HG02623 (cell line): Measurements from ENCODE around the gene CCDC102A.

Source experiments
- ATAC-seq: cut with Tn5 transposase; IDR thresholded peaks from one replicate; pipeline ENCODE4 v1.9.1; 2021; ENCODE audit warnings: moderate library complexity; ENCODE audit not compliant: unreplicated experiment

The CCDC102A gene

DNA sequence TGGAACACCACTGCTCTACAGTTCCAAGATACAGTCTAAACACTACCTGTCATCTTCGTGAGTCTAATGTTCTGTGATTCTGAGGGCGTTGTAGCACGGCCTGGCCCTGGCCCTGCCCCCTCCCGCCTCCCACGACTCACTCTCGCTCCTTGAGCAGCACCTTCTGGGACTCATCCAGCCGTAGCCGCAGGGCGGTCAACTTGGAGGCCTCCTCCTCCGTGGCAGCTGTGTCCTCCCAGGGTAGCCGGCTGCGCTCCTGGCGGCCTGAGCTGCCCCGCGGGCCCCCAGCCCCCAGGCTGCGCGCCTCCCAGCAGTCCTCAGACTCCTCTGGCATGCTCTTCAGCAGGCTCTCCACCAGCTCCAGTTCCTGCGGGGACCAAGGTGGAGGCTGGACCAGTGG lies 10.6 kb downstream of the CCDC102A start:
- ATAC-seq: no peak

- no peak for ATAC-seq
These were observed 13.4 kb downstream of the CCDC102A start for GRCh38 chr16:57522960-57523359.

DNA sequence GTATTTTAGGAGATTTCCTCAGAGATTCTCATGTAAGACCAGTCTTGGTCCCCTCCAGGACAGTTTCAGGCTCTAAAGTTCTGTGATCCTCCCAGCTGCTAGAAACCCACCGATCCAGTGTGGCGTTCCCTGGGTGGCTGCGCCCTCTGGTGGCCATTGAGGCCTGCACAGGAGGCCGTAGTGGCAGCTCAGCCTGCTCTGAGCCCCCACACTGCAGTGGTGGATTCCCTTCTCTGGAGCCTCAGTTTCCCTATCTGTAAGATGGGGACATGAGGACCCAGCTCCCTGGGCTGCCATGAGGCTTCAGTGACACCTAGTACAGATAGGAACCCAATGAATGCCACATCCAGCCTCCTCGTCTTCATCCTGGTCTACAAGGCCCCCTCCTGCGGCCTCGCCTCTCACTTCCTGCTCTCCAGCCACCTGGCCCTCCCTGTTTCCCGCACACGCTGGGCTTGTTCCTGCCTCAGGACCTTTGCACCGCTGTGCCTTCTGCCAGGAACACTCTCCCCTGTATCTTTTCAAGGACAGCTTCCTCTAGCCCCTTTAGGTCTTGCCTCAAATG lies 16.5 kb downstream of the CCDC102A start:
- ATAC-seq: peak; percentile 58

DNA sequence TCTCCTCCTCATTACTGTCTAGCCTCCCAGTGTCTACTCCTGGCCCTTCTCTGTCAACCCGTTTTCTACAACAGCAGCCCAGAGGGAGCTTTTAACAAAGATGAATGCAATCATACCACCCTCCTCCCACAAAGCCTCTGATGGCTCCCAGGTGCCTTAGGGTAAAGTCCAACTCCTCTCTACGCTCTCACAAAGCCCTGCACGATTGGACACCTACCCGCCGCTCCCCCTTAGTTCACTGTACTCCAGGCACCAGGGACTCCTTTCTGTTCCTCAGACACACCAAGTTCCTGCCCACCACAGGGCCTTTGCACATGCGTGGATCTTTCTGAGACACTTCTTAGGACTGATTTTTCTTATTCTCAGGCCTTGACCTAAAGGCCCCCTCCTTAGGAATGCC lies 17.4 kb downstream of the CCDC102A start:
- no peak for ATAC-seq

GRCh38 chr16:57518520-57518919 lies 17.9 kb downstream of the CCDC102A start:
- ATAC-seq: no peak

DNA sequence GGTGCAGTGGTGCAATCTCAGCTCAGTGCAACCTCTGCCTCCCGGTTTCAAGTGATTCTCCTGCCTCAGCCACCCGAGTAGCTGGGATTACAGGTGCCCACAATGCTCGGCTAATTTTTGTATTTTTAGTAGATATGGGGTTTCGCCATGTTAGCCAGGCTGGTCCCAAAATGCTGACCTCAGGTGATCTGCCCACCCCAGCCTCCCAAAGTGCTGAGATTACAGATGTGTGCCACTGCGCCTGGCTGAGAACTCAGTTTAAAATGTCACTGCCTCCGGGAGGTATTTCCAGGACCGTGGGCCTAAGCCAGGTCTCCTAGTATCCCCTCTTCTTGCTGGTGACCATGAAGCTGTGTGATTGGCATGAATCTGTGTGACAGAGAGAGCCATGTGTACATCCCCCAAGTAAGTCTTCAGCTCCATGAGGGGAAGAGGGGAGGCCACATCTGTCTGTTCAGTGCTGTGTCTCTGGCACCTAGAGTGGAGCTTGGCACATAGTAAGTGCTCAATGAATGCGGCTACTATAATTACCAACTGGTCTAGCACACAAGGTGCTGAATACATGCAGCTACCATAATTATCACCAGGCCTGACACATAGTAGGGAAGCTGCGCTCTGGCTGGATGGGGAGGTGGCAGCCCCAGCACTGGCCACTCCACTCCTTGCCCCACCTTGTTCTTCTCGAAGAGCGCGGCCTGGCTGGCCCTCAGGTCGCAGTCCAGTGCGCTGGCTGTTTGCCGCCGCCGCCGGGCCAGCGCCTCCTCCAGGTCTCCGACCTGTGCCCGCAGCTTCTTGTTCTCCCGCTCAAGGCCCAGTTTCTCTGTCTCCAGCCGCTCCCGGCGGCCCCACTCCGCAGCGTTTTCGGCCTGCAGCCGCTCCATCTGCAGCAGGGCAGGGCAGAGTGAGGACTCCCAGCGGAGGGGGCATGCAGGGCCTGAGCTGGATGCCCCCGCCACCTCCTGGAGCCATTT lies 18.7 kb downstream of the CCDC102A start:
- ATAC-seq: no peak

DNA sequence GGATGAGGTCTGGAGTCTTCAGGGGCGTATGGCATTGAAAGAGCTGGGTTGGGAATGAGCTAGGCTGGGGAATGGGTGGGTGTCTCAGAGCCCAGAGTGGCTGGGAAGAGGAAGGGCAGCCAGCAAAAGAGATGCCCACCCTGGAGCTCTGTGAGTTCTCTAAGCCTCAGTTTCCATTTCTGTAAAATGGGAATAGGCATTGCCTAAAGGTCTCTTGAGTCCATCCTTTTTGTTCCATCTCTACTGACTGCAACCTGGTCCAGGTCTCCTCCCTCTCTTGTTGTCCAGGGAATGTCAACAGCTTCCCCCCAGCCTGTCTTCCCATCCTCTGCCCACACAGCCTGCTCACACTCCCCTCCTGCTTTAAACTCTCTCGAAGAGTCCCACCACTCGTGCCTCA lies 19.6 kb downstream of the CCDC102A start:
- no peak for ATAC-seq

DNA sequence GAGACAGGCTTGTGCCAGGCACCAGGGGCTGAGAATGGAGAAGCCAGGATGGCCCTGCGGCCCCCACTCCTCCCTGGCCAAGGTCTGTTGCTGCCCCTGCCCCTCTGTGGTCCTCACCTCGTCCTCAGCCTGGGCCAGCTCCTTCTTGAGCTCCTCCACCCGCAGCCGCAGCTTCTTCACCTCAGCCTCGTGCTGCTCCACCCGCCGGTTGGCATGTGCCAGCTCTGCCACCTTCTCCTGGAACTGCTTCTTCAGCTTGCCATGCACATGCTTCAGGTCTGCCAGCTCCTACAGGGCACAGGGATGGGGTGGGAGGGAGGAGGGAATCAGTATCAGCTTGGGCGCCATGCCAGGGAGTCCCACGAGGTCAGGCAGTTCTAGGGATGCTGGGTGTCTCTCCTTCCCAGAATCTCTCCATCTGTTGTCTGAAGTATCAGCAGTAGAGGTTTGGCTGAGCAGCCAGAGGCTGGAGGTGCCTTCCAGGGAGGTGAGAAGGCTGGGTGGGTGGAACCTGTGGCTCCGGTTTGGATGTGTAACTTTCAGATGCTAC lies 20.1 kb downstream of the CCDC102A start:
- ATAC-seq: no peak

- no peak for ATAC-seq
These were observed 21.4 kb downstream of the CCDC102A start for GRCh38 chr16:57514791-57515600.

DNA sequence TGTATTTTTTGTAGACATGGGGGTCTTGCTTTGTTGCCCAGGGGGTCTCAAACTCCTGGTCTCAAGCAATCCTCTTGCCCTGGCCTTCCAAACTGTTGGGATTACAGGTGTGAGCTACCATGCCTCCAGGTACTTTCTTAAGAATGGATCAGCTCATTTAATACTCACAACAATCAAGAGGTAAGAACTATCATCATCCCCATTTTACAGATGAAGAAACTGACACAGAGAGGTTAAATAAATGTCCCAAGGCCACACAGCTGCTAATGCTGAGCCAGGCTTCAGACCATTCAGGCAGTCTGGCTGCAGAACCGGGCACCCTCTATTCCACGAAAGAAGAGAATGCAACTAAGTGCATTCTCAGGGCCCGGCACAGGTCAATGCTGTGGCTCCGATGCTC lies 22.0 kb downstream of the CCDC102A start:
- no peak for ATAC-seq

DNA sequence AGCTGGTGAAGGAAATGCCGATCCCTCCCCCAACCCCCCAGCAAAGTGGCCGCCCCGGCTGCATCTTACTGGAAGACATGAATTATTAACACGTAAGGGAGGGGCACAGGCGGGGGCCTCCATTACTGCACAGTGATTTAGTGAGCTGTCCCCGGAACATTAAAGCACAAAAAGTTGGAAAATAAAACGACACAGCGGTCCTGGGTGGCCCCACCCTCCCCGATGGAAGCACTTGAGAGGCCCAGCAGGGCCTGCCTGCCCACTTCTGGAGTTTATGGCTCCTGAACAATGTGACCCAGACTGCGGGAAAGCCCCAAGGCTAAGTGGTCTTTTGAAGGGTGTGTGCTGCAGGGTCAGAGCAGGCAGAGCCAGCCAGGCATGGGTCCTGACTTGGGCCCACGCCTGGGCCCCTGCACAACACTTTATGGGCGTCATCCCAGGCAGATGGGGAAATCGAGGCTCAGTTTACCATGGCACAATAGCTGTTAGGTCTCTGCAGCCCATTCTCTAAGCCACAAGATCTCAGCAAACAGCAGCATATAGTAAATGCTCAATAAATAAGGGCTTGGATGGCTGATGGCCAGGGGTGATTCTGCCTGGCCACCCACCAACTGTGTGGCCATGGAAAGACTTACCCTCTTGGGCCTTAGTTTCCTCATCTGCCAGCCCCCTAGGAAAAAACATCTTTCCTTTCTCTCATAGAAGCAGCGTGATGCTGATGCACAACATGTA lies 22.8 kb downstream of the CCDC102A start:
- ATAC-seq: no peak

DNA sequence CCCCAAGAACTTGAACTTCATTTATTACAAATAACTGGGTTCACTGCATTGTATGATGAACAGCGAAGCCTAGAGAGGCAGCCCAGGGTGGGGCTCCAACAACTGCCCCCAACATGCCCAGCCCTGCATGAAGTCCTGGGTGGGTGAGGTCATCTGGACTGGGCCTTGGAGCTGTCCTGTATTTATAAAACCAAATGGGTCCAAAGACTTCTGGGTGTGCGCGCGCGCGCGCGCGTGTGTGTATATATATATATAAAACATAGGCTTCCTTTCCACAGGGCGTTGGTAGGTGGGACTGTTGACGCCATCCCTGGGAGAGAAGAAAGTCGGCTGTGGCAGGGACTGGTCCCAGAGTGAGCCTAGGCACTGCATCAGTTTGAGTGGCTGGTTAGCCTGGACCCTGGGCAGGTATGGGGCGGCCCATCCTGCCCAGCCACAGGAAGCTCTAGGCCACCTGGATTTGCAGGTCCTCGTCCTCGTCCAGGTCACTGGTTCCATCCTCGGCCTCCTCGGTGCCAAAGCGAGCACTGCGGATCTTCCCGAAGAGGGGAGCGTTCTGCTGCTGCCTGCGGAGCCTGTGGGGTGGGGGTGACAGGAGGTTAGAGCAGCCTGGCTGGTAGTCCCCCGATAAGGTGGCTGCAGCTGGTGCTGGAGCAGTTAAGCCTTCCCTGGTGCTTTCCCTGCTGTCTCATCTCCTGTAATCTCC lies 23.9 kb downstream of the CCDC102A start:
- no peak for ATAC-seq

DNA sequence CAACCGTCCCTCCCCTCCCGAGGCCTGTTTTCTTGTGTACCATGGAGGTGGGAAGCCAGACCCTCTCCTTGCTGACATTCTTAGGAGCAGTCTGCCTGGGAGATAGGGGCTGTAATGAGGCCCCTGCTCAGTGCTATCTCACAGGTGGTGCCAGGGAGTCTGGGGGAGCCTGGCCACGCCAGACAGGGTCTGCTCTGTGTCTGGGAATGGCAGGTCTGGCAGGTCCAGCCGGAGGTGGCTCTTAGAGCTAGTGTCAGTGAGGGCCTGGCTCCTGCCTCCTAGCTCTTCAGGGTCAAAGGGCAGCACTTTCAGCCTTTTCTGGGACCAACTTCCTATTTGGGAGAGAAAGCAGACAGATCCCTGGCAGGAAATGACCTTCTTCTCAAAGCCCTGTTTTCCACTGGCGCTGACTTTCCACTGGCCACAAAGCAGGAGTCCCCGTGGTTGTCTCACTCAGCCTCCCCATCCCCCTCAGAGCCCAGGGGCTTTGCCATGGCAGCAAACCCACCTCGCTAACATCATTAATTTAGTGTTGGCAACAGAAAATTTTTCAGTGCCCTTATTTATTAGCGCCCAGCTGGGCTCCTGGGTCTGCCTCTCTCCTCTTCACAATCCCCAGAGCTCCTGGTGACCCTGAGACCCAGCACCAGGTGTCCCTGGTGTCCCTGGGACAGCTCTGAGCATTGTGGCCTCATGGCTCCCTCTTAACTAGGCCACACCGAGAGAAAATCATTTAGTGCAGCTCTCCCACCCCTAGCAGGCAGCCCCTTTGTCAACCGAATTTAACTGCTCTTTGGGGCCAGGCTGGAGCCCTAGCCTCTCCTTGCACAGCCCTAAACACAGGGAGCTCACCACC lies 26.1 kb downstream of the CCDC102A start:
- ATAC-seq: no peak

DNA sequence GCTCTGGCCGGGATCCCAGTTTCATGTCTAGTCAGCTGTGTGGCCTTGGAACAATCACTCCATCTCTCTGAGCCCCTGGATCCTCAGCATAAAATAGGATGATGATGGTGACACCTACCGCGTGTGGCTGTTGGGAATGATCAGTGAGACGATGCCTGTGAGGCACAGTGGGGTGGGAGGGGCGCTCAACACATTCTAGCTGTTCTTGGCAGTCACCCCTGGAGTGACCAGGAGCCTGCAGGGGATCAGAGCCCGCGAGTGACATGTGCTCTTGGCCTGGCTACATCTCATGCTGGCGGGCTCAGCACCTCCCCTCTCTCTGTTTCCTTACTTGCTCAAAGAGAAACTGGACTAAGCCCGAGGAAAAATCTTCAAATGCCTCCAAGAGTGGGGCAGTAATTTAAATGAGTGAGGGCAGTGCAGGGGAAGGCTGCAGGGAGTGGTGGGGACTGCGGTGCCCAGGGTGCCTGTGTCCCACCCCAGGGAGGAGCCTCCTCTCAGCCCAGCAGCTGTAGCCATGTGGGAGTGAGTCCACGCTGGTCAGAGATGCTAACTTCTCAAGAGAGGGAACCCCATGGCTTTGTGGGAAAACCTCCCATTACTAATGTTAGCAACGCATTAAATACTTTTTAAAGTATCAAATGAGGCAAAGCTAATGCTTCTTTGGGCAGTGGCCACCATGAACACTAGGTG lies 27.0 kb downstream of the CCDC102A start:
- no peak for ATAC-seq

GRCh38 chr16:57508035-57508425 lies 28.3 kb downstream of the CCDC102A start:
- ATAC-seq: no peak

- no peak for ATAC-seq
These were observed 29.0 kb downstream of the CCDC102A start for GRCh38 chr16:57507136-57508034.

- ATAC-seq: no peak
These were observed 31.2 kb downstream of the CCDC102A start for GRCh38 chr16:57505169-57505568.
